Gastroesophageal sphincter (tissue), 4 donors: ENCODE measurements around the gene ADAM33. TPM values are rescaled to one million over a fixed set of nuclear protein-coding genes. Genes with fewer than 3 reads are reported as not detected.

Experiments used
- ATAC-seq: fragments of 150-250 bp; one replicate; pipeline ENCODE4 v1.9.1; 2016; ENCODE audit warnings: mild to moderate bottlenecking, moderate library complexity
- H3K27ac ChIP-seq, 4 donors: fragments of 200-600 bp; sonication (generic) in 3 of 4; 1 replicate in 3 of 4; 2 replicates in 1 of 4; pipeline ENCODE4 v1.5.1; 2016 to 2019
- H3K27me3 ChIP-seq: fragments of 200-600 bp; sonication (generic); one replicate; pipeline ENCODE4 v1.5.1; 2019
- H3K36me3 ChIP-seq, 2 donors: fragments of 200-600 bp; sonication (generic); one replicate each; pipeline ENCODE4 v1.5.1; 2019; ENCODE audit warnings: control low read depth in 1 of 2
- H3K4me1 ChIP-seq, 3 donors: fragments of 200-600 bp; sonication (generic); 1 replicate in 2 of 3; 2 replicates in 1 of 3; pipeline ENCODE4 v1.5.1; 2016 to 2019; ENCODE audit warnings: control low read depth in 2 of 3
- H3K4me3 ChIP-seq, 2 donors: fragments of 200-600 bp; sonication (generic); one replicate each; pipeline ENCODE4 v1.5.1; 2019; ENCODE audit warnings: mild to moderate bottlenecking in 1 of 2, moderate library complexity in 1 of 2
- H3K9me3 ChIP-seq, 3 donors: fragments of 200-600 bp; sonication (generic); one replicate each; pipeline ENCODE4 v1.5.1; 2017 to 2019; ENCODE audit warnings: control low read depth in 2 of 3
- CTCF ChIP-seq, 4 experiments: fragments of 200-600 bp in 2 of 4; fragments of 450-650 bp in 2 of 4; sonication (generic) in 1 of 4; IDR thresholded peaks; one replicate each; pipeline ENCODE4 v1.5.1; 2017 to 2019; ENCODE audit warnings: antibody characterized with exemption in 4 of 4, mild to moderate bottlenecking in 2 of 4, moderate library complexity in 2 of 4
- EP300 ChIP-seq: sonication (generic); formaldehyde crosslinking; IDR thresholded peaks from one replicate; pipeline ENCODE4 v1.6.1; 2017; ENCODE audit warnings: antibody characterized with exemption, mild to moderate bottlenecking
- POLR2A ChIP-seq, 2 donors: fragments of 450-650 bp; IDR thresholded peaks; one replicate each; pipeline ENCODE4 v1.6.1; 2017; ENCODE audit warnings: antibody characterized with exemption in 2 of 2, mild to moderate bottlenecking in 2 of 2, moderate library complexity in 1 of 2
- POLR2AphosphoS5 ChIP-seq: sonication (generic); formaldehyde crosslinking; IDR thresholded peaks from one replicate; pipeline ENCODE4 v1.6.1; 2017; ENCODE audit warnings: antibody characterized with exemption
- WGBS, 2 donors: methylation state at CpG; one replicate each; pipeline ENCODE4 v1.1.5; 2018; ENCODE audit warnings: low coverage in 1 of 2; 5-methylcytosine and 5-hydroxymethylcytosine counted together
- total RNA-seq, 4 donors: library from RNA; depleted of rRNA; stranded (reverse); fragments of >200 nt; gene quantifications; one replicate each; pipeline ENCODE4 v1.1.0, GENCODE V29; 2016

The ADAM33 gene
- total RNA-seq, 4 donors from 2014 or later: 15.9 to 105 (median 70.1) TPM

DNA sequence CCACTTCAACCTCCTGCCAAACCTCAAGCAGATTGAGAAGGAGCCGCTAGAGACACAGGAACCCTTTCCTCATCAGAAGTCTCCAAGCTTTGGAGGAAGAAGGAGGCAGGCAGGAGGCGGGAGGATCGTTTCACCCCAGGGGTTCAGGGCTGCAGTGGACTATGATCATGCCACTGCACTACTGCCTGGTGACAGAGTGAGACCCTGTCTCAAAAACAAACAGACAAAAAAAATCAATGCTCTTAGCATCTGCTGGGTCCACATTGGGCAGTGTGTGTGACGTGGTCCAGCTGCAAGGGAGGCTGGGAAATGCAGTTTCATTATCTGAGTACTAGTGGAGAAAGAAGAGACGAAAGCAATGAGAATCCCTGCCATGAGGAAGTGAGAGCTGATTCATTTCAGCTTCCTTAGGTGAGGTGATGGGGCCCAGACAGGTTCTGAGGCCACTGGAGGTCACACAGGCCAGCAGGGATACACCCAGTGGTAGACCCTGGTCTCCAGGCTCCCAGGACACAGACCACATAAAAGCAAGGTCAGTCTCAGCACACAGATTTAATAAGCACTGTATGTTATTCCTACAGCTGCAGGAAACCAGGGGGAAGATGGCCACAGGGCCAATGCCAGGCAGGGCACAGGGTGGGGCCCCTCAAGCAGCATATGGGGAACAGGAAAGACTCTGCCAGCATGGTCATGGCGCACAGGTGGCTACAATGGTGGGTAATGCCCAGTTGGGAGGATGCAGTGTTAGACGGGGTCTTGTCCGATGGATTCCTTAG, 22.9 kb downstream of the ADAM33 start:
- Histone ChIP-seq H3K4me1 (peaks cover 0 to 12% (median 3%) of the 10 kb centered on the region in 3 donors), H3K4me3 (no peak overlapping the region), H3K27me3 (peaks cover 62% of the 10 kb centered on the region), H3K9me3 (no peaks in the 10 kb centered on the region), H3K27ac (no peak overlapping the region), H3K36me3 (no peaks in the 10 kb centered on the region)
- TF ChIP-seq CTCF (IDR thresholded peaks at IDR 0.05) (no peak), POLR2A (IDR thresholded peaks at IDR 0.05) (no peak), POLR2AphosphoS5 (no peak), EP300 (no peak)
- no peak for ATAC-seq
- WGBS, 2 donors: 75 to 92% methylated on average over 2 of the region's 8 CpGs

GRCh38 chr20:3658019-3658715, 23.6 kb downstream of the ADAM33 start:
- no peak for TF ChIP-seq POLR2A (IDR thresholded peaks at IDR 0.05)
- TF ChIP-seq EP300: no peak
- TF ChIP-seq CTCF (IDR thresholded peaks at IDR 0.05): no peak
- no peak for TF ChIP-seq POLR2AphosphoS5
- Histone ChIP-seq H3K9me3 (peaks cover 0 to 5% (median 0%) of the 10 kb centered on the region in 3 donors), H3K36me3 (no peaks in the 10 kb centered on the region), H3K4me1 (peaks cover 0 to 12% (median 3%) of the 10 kb centered on the region in 3 donors), H3K4me3 (no peak overlapping the region), H3K27ac (no peak overlapping the region), H3K27me3 (peaks cover 62% of the 10 kb centered on the region)
- WGBS, 2 donors: 80% methylated on average over 1 of the region's 7 CpGs; no CpG with 5 or more reads in 1 of the 2 donors
- ATAC-seq: no peak

DNA sequence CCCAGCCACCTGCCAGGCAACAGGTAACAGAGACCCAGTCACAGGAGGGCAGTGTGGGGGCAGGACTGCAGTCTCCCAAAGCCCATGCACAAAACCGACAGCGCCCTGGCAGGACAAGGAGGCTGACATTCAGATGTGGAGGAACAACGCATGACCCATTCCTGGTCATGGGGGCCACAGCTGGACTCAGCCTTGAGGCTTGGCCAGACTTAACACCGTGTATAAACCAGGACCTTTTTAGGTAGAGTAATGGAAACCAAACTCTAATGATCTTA, 26.7 kb downstream of the ADAM33 start:
- Histone ChIP-seq H3K27me3 (peaks cover 31% of the 10 kb centered on the region), H3K27ac (no peak overlapping the region), H3K4me1 (no peaks in the 10 kb centered on the region), H3K36me3 (peaks cover 0 to 4% of the 10 kb centered on the region in 2 donors), H3K9me3 (peaks cover 0 to 7% (median 0%) of the 10 kb centered on the region in 3 donors), H3K4me3 (no peak overlapping the region)
- no peak for ATAC-seq
- TF ChIP-seq EP300: no peak
- no peak for TF ChIP-seq CTCF (IDR thresholded peaks at IDR 0.05)
- no peak for TF ChIP-seq POLR2AphosphoS5
- TF ChIP-seq POLR2A (IDR thresholded peaks at IDR 0.05): no peak
- WGBS, 2 donors: 100% methylated on average over 1 of the region's 4 CpGs; no CpG with 5 or more reads in 1 of the 2 donors

DNA sequence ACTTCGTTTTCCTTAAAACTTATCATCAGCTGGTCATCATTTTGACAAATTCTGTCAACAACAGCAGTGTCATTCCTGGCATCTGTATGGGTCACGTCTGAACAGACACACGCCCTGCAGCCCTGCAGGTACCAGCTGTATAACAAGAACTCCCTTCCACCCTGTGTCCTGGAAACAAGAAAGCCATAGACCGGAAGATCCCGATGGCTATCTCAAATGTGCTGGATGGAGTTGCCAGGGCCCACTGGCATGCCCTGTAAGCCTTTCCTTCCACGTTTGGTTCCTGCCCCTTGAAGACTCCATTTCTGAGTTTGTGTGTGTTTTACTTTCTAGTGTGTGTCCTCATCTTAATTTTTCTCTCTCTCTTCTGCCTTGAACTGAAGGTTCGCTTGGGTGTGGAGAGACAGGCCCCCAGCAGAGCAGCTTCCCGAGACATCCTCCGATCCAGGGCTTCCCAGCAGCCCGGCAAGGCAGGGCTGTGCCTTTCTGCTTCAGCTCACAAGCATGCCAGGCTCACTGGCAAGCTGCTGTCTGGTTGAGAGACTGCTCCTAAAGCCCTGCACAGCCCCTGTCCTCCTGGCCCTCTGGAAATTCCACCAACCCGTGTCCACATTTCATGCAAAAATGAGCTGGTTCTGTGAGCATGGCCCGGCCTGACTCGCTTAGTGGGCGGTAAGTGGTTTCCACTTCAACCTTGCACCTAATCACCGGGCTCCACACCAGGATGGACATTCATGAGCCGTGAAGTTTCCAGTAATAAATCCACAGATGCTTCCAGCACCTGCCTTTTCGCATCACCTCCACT, 27.3 kb downstream of the ADAM33 start:
- H3K9me3 ChIP-seq: peaks cover 0 to 7% (median 0%) of the 10 kb centered on the region in 3 donors
- peaks cover 26% of the 10 kb centered on the region for H3K27me3 ChIP-seq
- WGBS, 2 donors: 57 to 77% methylated on average over 5 to 7 of the region's 17 CpGs
- no peak overlapping the region for H3K27ac ChIP-seq
- peaks cover 0 to 10% of the 10 kb centered on the region in 2 donors for H3K36me3 ChIP-seq
- H3K4me3 ChIP-seq: no peak overlapping the region
- no peak for ATAC-seq
- no peak for TF ChIP-seq CTCF (IDR thresholded peaks at IDR 0.05)
- no peak for TF ChIP-seq POLR2A (IDR thresholded peaks at IDR 0.05)
- TF ChIP-seq EP300: no peak
- TF ChIP-seq POLR2AphosphoS5: no peak
- no peaks in the 10 kb centered on the region for H3K4me1 ChIP-seq
